ENCODE data around the gene DBR1.
"Not testable (repeated sequence)": the region's sequence is repeated elsewhere in the genome, so short reads cannot be mapped to it uniquely, and the experiment has no call there.

Gene DBR1

DNA sequence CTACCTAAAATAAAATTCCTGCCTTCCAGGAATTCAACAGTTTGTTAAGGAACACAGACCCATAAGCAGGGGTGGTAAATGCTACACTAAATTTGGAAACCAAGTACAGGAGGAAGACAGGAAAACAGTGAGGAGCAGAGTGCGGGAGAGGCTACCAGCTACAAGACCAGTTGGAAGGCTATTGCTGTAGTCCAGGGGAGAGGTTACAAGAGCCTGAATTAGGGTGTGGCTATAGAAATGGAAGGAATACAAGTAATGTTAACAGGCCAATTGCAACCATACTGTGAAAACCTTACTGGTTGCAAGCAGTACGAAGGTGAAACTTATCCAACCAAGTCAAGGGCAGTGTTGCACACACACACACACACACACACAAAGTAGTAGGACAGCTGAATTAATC is 11.5 kb upstream of the DBR1 start:
- no peak for DNase-seq

DNA sequence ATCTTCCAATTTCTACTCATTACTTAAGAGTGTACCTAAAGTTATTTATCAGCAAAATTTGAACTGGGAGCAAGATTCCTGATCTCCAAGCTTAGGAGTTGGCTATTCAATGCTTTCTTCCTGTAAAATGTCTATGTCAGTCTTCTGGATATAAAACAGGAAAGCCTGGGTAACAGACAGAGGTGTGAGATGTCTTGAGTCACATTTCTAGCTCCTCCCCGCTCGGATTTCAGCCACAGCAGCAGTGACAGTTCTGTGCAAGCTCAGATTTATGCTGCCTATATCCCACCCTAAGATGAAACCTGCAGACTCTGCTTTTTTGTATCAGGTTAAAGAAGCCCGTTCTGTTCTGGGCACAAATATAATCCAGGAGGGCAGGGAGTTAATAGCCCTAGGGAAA is 10.3 kb upstream of the DBR1 start:
- no peak for DNase-seq

DNA sequence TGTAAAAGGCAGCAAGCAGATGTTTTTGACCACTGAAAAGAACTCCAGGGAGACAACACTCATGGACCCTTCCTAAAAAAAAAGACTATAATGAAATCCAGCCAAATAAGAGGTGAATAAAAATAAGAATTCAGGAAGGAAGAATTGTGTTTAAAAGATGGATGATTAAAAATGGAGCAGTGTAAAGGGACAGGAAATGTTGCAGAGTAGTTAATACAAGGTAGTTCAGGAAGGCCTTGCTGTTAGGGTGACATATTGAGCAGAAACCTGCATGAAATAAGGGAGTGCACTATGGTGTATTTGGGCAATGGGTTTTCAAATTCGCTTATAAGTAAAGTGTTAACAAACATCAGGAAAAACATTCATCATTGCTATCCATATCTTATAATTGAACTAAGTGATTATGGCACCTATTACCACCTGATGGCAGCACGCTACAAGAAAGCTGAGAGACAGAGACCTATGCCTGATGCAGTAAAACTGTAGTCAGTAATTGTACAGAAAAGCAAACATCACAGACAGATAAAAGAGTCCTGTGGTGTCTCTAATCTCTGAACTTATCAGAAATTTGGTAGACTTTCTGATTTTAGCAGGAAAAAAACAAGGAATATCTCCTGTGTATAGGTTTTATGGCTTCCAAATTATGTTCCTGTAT is 5.8 kb upstream of the DBR1 start:
- no peak for DNase-seq

DNA sequence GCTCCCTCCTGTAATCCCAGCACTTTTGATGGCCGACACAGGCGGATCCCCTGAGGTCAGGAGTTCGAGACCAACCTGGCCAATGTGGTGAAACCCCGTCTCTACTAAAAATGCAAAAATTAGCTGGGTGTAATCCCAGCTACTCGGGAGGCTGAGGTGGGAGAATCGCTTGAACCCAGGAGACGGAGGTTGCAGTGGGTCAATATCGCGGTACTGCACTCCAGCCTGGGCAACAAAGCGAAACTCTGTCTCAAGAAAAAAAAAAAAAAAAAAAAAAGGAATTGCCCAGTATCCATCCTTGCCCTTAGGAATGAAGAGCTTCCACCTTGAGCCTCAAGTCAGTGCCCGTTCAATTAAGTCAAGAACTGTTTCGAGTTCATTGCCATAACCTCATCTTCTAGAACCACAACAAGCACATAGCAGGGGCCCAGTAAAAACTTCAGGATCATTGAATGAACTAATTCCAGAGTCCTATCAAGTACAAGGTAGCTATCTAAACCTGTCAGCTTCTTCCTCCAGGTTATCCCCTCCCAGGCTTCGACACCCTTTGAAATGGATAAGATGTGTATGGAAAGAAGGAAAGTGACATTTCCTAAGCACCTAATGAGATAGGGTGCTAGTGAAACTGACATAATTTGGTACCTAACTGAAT is 826 bp downstream of the DBR1 start:
- no peak for DNase-seq

DNA sequence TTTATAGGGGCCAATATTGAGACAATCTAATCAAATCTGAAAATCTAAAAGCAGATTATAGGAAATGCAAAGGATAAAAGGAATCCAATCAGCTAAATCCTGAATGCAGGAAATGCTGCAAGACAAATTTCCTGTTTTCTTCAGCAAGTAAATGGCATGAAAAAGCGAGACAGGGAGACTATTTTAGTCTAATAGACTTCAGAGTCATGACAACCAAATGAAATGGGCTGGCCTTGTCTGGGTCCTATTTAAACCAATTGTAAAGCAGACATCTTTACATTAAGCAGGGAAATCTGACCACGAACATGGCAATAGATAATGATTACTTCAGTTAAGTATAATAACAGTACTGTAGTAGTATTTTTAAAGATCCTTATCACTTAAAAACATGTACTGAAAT is 2.1 kb downstream of the DBR1 start:
- DNase-seq: no peak

DNA sequence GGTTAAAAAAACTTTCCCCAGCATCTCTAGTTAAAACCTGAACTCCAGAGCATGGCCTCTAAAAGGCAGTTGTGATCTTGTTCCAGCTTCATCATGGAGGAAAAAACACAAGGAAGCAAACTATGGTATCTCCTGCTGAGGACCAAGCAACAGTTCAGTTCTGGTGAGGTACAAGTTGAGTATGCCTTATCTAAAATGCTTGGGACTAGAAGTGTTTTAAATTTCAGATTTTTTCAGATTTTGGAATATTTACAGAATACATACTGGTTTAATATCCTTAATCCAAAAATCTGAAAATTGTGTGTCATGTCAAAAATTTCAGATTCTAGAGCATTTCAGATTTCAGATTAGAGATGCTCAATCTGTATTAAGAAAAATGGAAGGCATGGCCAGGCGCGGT is 9.7 kb downstream of the DBR1 start:
- no peak for DNase-seq

DNA sequence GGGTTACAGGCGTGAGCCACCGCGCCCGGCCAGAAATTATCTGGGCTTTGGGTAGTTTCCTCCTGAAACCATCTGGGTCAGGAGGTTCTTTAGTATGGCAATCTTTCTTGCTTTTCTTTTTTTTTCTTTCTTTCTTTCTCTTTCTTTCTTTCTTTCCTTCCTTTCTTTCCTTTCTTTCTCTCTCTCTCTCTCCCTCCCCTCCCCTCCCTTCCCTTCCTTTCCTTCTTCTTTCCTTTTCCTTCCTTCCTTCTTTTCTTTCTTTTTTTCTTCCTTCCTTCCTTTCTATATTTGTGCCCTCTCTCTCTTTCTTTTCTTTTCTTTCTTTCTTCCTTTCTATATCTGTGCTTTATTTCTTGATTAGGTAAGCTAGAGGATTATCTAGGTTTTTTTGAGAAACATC is 17.0 kb downstream of the DBR1 start:
- no peak for DNase-seq

DNA sequence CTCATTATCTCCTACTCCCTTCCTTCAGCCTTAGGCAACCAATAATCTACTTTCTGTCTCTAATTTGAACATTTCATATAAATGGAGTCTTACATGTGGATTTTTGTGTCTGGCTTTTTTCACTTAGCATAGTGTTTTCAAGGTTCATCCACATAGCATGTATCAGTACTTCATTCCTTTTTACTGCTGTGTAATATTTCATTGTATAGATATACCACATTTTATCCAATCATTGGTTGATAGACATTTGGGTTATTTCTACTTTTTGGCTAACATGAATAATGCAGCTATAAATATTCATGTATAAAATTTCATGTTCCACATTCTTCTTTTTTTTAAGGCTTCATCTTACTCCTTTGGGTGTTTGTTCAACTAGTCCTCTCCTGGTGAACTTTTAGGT is 20.2 kb downstream of the DBR1 start:
- no peak for DNase-seq

DNA sequence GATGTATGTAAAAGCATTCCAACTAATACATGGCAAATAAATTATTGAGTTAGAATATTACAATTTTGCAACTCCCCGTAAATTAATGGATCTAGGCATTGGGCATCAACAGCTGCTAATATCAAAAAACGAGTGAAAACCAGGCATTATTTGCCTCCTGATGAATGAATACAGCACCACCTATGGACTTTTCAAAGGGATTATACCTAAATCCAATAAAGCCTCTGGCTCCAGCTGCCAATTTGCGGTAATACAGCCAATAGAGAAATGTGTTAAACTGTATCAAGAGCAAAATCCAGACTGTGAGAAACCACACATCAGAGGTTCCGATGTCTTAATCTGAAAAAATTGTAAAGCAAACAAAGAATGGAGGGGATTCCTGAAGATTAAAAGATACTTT is 26.2 kb downstream of the DBR1 start:
- no peak for DNase-seq

DNA sequence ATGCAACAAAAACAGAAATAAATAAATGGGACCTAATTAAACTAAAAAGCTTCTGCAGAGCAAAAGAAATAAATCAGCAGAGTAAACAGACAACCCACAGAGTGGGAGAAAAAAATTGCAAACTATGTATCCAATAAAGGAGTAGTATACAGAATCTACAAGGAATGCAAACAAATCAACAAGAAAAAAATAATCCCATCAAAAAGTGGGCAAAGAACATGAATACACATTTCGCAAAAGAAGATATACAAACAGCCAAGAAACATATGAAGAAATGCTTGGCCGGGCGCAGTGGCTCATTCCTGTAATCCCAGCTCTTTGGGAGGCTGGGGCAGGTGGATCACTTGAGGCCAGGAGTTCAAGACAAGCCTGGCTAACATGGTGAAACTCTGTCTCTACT is 32.5 kb downstream of the DBR1 start:
- DNase-seq: not testable (repeated sequence)

DNA sequence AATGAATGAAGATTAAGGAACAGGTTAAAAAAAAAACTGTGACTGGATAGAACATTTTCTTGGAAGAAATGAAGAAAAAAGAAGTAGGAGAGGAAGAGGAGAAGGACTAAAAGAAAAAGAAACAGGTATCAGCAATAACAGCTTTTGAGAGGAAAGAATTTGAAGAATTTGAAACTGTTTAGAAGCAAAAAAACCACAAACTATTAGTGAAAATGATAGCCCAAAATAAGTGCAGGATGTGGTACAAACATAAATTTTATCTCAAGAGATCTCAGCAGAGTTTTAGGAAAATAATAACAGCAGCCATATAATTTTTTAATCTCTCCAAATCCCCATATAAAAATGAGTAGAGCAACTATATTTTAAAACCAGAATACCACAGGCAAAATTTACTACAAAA is 33.8 kb downstream of the DBR1 start:
- DNase-seq: no peak

DNA sequence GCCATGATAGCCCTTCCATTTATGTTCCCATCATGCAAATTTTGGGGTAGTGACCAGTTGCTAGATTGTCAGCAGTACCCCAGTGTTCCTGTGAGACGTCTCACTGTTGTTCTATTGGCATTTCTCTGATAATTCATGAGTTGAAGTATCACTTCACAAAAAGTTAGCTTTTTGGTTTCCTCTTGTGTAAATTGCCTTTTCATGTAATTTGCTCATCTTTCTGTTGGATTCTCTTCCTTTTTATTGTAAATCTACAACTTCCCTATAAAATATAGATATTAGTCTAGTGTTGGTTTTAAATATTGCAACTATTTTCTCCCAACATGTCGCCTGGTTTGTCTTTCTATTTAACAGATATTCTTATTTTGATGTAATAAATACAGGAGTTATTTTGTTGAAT is 35.0 kb downstream of the DBR1 start:
- DNase-seq: no peak

DNA sequence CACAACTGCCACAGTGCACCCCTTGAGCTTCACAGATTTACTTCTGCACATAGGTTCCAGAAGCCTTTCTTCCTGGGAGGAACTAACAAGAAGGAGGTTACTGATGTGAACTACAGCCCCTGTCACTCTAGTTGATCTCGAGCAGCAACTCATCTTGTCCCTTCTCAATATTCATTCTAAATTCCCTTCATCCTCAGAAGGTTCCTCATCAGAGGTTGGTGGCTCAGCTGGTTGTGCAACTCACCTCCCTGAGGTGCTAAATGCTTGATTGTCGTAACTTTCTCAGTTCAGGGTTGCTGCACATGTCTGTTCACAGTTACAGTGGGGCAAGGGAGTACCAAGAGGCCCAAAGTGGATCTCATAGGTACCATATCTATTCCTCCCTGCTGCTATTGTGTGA is 36.9 kb downstream of the DBR1 start:
- DNase-seq: no peak

DNA sequence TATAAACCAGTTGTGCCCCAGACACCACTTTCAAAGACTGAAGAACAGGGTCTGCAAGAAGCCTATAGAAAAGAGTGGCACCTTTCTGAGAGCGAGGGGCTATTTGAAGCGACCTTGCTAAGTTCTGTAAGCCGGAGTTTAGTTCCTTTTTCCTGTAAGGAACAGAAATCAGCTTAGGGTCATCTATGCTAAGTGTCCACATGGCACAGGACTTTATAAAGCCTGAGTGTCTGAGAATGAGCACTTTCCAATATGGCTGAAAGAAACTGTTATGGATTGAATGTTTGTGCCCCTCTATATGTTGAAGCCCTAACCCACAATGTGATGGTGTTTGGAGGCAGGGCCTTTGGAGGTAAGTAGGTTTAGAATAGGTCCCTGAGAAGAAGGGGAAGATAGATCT is 38.5 kb downstream of the DBR1 start:
- no peak for DNase-seq

DNA sequence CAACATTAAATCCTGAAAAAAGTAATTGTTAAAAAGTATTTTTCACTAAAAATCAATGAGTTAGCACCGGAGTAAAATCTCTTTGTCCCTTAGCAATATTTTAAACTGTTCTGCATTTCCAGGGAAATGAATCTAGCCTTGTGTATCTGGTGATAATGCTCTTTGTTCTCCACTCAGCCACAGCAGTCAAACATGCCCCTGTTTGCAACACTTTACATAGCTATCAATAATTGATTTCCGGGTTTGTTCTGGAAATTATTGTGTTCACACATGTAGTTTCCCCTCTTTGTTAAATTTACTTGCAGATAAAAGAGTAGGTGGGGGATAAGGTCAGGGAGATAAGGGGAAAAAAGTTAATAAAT is 38.9 kb downstream of the DBR1 start:
- DNase-seq: no peak

DNA sequence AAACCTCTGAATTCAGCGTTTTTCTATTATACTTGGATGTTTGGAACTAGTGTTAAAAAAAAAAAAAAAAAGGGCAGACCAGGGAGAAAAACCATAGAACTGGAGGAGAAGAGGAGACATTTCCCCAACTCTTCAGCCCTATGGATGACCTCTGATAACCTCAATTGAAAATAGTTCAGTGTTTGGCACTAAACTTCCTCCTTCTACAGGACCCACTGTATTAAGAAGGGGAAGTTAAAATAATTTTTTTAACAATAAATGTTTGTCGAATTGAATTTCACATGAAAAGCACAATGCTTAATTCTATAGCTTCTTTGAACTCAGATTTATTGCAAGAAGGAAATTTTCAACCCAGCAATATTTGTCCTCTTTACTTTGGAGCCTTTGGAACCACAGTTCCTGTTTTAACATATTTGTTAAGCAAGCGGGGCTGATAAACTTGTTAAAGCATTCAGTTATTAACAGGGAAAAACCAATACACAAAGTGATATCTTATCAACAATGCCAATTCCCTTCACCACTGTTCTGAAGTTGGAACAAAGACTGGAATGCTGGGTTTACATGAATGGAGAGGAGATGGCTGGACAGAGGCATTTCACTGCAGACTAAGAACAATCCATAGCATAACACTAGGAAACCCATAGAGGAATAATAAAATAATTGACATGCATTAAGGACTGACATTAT is 39.4 kb downstream of the DBR1 start:
- DNase-seq: no peak

DNA sequence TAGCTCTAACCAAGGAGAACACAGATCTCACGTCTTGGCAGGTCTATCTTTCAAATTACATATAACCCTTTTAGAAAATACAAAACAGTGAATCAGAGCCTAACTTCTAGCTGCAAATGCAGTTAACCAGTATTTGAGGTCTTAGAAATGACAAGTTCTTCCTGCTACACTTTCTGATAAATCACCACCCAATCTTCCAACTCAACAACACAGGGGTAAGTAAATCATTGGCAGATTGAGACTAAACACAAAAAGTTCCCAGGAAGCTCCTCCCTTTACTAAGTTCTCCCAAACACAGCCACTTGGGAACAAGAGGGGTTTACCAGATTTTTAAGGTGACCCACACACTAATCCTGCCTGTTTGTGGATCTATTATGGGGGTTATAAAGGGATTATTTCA is 42.5 kb downstream of the DBR1 start, which contains the start of gene A4GNT:
A4GNT (minus strand) TSS at position 152 of the 400 bp plus-strand sequence. CDS start 1,134 bp downstream, outside the sequence.
- no peak for DNase-seq

DNA sequence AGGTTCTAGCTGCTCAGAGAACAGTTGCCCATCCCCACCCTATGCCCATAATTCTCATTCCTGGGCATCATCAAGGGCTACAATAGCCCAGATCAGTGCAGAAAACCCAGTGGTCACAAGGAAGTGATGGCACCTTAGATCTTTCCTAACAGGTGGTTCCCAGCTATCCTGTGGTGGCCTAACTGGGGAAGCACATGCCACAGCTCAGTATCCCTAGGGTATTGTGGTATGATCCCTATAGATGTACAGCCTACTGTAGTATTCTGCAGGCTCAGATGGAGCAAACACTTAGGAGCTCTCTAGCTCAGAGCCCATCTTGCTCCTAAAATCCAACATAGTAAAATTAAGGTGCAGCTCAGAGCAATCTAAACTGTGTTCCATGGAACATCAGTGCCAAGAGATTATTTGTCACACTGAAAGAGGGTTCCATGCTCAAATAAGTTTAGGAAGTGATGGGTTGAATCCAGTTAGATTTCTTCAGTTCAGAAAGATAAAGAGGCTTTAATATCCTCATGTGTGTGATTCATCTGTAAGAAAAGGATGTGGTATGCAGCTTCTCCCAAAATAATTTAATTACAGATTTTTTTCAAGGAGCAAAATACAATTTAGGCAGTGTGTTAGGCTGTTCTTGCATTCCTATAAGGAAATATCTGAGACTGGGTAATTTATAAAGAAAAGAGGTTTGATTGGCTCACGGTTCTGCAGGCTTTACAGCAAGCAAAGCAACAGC is 46.9 kb downstream of the DBR1 start:
- no peak for DNase-seq

DNA sequence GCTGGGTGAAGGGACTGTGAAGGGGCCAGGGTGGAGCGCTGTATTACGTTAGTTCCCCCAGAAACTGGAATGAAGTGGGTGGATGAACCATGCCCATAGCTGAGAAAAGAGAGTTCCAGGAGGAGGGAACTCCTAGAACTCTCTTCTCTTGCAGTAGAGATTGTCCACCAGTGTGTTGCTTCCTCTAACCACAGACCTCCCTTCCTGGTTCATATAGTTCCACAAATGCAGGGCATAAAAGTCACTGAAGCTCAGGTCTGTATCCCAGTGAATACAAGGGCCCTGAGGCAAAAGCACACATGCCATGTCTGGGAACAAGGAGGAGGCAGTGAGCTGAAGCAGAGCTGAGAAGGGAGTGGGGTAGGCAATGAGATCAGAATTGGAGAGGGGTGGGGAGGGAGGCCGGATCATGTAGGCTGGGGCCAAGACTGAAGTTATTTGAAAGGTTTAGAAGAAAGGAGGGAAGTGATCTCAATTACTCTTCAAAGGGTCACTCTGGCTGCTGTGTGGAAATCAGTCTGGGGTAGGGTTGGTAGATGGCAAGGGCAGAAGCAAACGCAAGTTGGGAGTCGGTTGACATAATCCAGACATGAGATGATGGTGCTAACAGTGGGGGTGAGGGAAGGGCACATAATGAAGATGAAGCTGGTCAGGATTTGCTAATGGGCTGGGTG is 49.0 kb downstream of the DBR1 start:
- no peak for DNase-seq

DNA sequence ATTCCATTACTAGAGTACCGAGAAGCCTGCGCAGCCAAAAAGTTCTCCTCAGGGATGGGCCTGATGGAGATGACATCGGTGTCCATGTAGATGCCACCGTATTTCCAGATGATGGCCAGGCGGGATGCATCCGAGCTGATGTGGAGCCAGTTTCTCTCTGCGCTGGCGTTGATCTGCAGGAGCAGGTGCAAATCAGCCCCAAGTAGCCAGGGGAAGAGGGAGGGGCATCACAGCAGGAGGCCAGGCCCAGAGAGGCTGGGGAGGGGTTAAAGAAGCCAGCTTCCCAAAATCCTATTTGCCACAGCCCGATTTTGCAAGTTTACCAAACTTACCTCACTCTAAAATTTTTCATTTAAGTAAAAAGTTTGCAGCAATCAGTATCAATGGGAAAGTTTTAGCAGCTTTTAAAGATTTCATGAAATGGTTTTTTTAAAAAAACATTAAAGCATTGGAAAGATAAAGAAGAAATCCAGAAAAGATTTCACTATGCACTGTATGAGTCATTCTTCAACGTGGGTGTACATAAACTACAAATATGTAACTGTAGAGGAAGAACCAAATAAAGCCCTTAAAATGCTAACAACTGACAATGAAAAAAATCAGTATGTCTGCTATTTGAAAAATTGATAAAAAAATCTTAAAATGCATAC is 49.9 kb downstream of the DBR1 start:
- no peak for DNase-seq

DNA sequence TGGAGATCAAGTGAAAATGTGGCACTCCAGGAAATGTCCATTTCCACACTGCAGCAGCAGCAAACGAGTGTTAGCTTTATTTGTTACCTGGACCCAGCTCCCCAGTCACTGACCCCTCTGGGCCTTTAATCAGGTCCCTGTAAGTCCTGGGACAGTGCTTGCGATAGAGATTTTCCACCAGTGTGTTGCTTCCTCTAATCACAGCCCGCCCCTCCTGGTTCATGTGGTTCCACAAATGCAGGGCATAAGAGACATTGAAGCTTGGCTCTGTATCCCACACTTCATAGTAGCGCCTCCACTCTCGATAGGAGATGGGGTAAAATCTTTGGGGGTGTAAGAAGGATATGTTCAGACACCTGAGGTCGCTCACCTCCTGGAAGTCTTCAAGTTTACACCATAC is 50.5 kb downstream of the DBR1 start:
- no peak for DNase-seq

DNA sequence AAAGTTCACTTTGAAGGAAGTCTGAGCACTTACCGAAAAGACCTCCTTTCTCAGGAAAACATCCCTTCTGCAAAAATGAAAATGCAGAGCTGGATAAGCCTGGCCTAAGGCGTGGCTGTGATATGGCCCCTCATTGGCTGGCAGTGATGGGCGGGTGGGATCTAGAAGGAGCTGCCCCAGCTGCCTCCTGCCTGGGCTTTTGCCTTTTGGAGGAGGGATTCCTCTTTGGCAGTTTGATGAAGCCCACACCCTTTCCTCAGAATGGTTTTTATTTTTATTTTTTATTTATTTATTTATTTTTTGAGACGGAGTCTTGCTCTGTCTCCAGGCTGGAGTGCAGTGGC is 55.3 kb downstream of the DBR1 start:
- DNase-seq: no peak

All from activated CD8-positive, alpha-beta memory T cell treated with anti-CD3 and anti-CD28 coated beads, Interleukin-2, amount 50 U/mL, for 4 hours (primary cell).